PFSK-1 (cell line): ENCODE data around the gene EMILIN3.

Experiments
- FOXP2 ChIP-seq: optimal IDR thresholded peaks from 2 replicates; pipeline ENCODE3; 2011; ENCODE audit warnings: borderline replicate concordance, control low read depth, inconsistent platforms; ENCODE audit not compliant: insufficient read depth; ENCODE audit errors: extremely low read length, extremely low read depth
- POLR2AphosphoS5 ChIP-seq: IDR thresholded peaks from 2 replicates; pipeline ENCODE4 v1.6.1; 2012; ENCODE audit warnings: low read depth, mild to moderate bottlenecking, control low read depth, low read length, moderate library complexity
- REST ChIP-seq, 2 experiments: IDR thresholded peaks; 2 replicates each; pipeline versions ENCODE4 v1.6.1 to v1.8.0; 2011 to 2012; ENCODE audit warnings: low read depth in 2 of 2, low read length in 2 of 2, control low read depth in 1 of 2, inconsistent platforms in 1 of 2, mild to moderate bottlenecking in 1 of 2, moderate library complexity in 1 of 2; ENCODE audit not compliant: insufficient read depth in 1 of 2
- SIN3A ChIP-seq: IDR thresholded peaks from 2 replicates; pipeline ENCODE4 v1.6.1; 2012; ENCODE audit warnings: mild to moderate bottlenecking, low read length, moderate library complexity, borderline replicate concordance; ENCODE audit not compliant: insufficient read depth
- TAF1 ChIP-seq: IDR thresholded peaks from 2 replicates; pipeline ENCODE4 v1.6.1; 2012; ENCODE audit warnings: low read length, control low read depth, borderline replicate concordance; ENCODE audit not compliant: insufficient read depth

Gene EMILIN3

GRCh38 chr20:41405436-41405835 is 38.8 kb upstream of the EMILIN3 start:
- TF ChIP-seq TAF1 (no peak), POLR2AphosphoS5 (no peak), FOXP2 (no peak), REST (IDR thresholded peaks at IDR 0.05; ENCODE audit: insufficient read depth in 1 of 2, low read depth in 2 of 2, low read length in 2 of 2) (no peak), SIN3A (no peak)

- TF ChIP-seq POLR2AphosphoS5 (no peak), REST (IDR thresholded peaks at IDR 0.05; ENCODE audit: insufficient read depth in 1 of 2, low read depth in 2 of 2, low read length in 2 of 2) (no peak), SIN3A (no peak), FOXP2 (no peak), TAF1 (no peak)
Observed at GRCh38 chr20:41403604-41404003, 37.0 kb upstream of the EMILIN3 start.

GRCh38 chr20:41398408-41398807 is 31.8 kb upstream of the EMILIN3 start:
- no peak for TF ChIP-seq FOXP2
- TF ChIP-seq SIN3A, result no peak
- no peak for TF ChIP-seq POLR2AphosphoS5
- TF ChIP-seq REST (IDR thresholded peaks at IDR 0.05; ENCODE audit: insufficient read depth in 1 of 2, low read depth in 2 of 2, low read length in 2 of 2), result no peak
- no peak for TF ChIP-seq TAF1

GRCh38 chr20:41395667-41396664 is 29.3 kb upstream of the EMILIN3 start:
- TF ChIP-seq FOXP2, result no peak
- TF ChIP-seq TAF1, result no peak
- no peak for TF ChIP-seq SIN3A
- TF ChIP-seq POLR2AphosphoS5, result no peak
- TF ChIP-seq REST (IDR thresholded peaks at IDR 0.05; ENCODE audit: insufficient read depth in 1 of 2, low read depth in 2 of 2, low read length in 2 of 2), result no peak
